OCI-LY3 (cell line): ENCODE results near the gene NOTCH3.

ENCODE experiments used
- H2AFZ ChIP-seq: fragments of 200-600, 300-600 bp; shearing (Covaris generic); 2 replicates; pipeline ENCODE4 v1.6.0; 2014; ENCODE audit warnings: antibody characterized with exemption, low read depth, low read length
- H3K27ac ChIP-seq: fragments of 200-600, 300-600 bp; sonication (generic); 2 replicates; pipeline ENCODE4 v1.5.1; 2014; ENCODE audit warnings: mild to moderate bottlenecking, low read length, moderate library complexity, mixed read lengths
- H3K27me3 ChIP-seq: fragments of 200-600, 300-600 bp; sonication (generic); 2 replicates; pipeline ENCODE4 v1.6.1; 2014; ENCODE audit warnings: low read depth, low read length, mixed read lengths
- H3K36me3 ChIP-seq: fragments of 200-600, 300-600 bp; sonication (generic); replicated peaks from 2 replicates; pipeline ENCODE3; 2014; ENCODE audit warnings: low read depth, low read length, mixed read lengths
- H3K4me1 ChIP-seq: fragments of 300-600, 200-600 bp; sonication (generic); 2 replicates; pipeline ENCODE4 v1.6.1; 2014; ENCODE audit warnings: low read length, mixed read lengths
- H3K4me2 ChIP-seq: fragments of 200-600, 300-600 bp; sonication (generic); 2 replicates; pipeline ENCODE4 v1.6.1; 2014; ENCODE audit warnings: low read length, mixed read lengths
- H3K4me3 ChIP-seq: fragments of 300-600, 200-600 bp; sonication (generic); 2 replicates; pipeline ENCODE4 v1.5.1; 2014; ENCODE audit warnings: antibody characterized with exemption, mild to moderate bottlenecking, low read length, moderate library complexity
- H3K79me2 ChIP-seq: fragments of 300-600, 200-600 bp; shearing (Covaris generic); 2 replicates; pipeline ENCODE4 v1.6.1; 2014; ENCODE audit warnings: mild to moderate bottlenecking, low read length, mixed read lengths
- H3K9ac ChIP-seq: fragments of 300-600, 200-600 bp; shearing (Covaris generic); 2 replicates; pipeline ENCODE4 v1.6.0; 2014; ENCODE audit warnings: mild to moderate bottlenecking, low read length, moderate library complexity
- H3K9me3 ChIP-seq: fragments of 200-600, 300-600 bp; shearing (Covaris generic); 2 replicates; pipeline ENCODE4 v1.6.1; 2014; ENCODE audit warnings: low read length, mixed read lengths; ENCODE audit not compliant: insufficient read depth
- H4K20me1 ChIP-seq: fragments of 200-600, 300-600 bp; sonication (generic); 2 replicates; pipeline ENCODE4 v1.6.1; 2016; ENCODE audit warnings: low read length, mixed read lengths; ENCODE audit not compliant: insufficient read depth
- CTCF ChIP-seq: fragments of 200-600, 300-600 bp; sonication (generic); IDR thresholded peaks from 2 replicates; pipeline ENCODE4 v1.5.1; 2014; ENCODE audit warnings: antibody characterized with exemption, low read length, low read depth
- EZH2phosphoT487 ChIP-seq: fragments of 200-600 bp; shearing (Covaris generic); IDR thresholded peaks from 2 replicates; pipeline ENCODE4 v1.6.1; 2018; ENCODE audit warnings: antibody characterized with exemption, mixed run types, low read depth

The NOTCH3 gene

GRCh38 chr19:15126131-15126910, 74.5 kb downstream of the NOTCH3 start:
- Histone ChIP-seq H3K79me2 (peaks cover 20% of the 10 kb centered on the region), H3K9me3 (no peaks in the 10 kb centered on the region), H3K4me3 (peak overlapping the region; percentile 67), H3K27me3 (no peaks in the 10 kb centered on the region), H3K4me1 (peaks cover 12% of the 10 kb centered on the region), H3K27ac (no peak overlapping the region), H3K4me2 (peak overlapping the region; percentile 65), H3K9ac (peak overlapping the region; percentile 52), H3K36me3 (peaks cover 8% of the 10 kb centered on the region), H4K20me1 (no peaks in the 10 kb centered on the region), H2AFZ (no peak overlapping the region)
- no peak for TF ChIP-seq CTCF

- peak overlapping the region; percentile 82 for H3K9ac ChIP-seq
- peaks cover 12% of the 10 kb centered on the region for H3K4me1 ChIP-seq
- H3K36me3 ChIP-seq, result peaks cover 9% of the 10 kb centered on the region
- peaks cover 20% of the 10 kb centered on the region for H3K79me2 ChIP-seq
- no peaks in the 10 kb centered on the region for H4K20me1 ChIP-seq
- H2AFZ ChIP-seq, result peak overlapping the region; percentile 75
- TF ChIP-seq EZH2phosphoT487 (no peak), CTCF (no peak)
- H3K9me3 ChIP-seq, result no peaks in the 10 kb centered on the region
- H3K4me2 ChIP-seq, result peak overlapping the region; percentile 79
- peak overlapping the region; percentile 83 for H3K4me3 ChIP-seq
- H3K27me3 ChIP-seq, result no peaks in the 10 kb centered on the region
- H3K27ac ChIP-seq, result peak overlapping the region; percentile 63
These were observed 75.3 kb downstream of the NOTCH3 start for GRCh38 chr19:15125232-15126067.

- Histone ChIP-seq H4K20me1 (no peaks in the 10 kb centered on the region), H3K27ac (peak overlapping the region; percentile 63), H2AFZ (peak overlapping the region; percentile 75), H3K4me1 (peaks cover 12% of the 10 kb centered on the region), H3K79me2 (peaks cover 20% of the 10 kb centered on the region), H3K4me3 (peak overlapping the region; percentile 83), H3K4me2 (peak overlapping the region; percentile 79), H3K9ac (peak overlapping the region; percentile 82), H3K36me3 (peaks cover 16% of the 10 kb centered on the region), H3K27me3 (no peaks in the 10 kb centered on the region), H3K9me3 (no peaks in the 10 kb centered on the region)
- TF ChIP-seq EZH2phosphoT487 (no peak), CTCF (no peak)
These were observed 76.1 kb downstream of the NOTCH3 start for GRCh38 chr19:15124572-15125231.

DNA sequence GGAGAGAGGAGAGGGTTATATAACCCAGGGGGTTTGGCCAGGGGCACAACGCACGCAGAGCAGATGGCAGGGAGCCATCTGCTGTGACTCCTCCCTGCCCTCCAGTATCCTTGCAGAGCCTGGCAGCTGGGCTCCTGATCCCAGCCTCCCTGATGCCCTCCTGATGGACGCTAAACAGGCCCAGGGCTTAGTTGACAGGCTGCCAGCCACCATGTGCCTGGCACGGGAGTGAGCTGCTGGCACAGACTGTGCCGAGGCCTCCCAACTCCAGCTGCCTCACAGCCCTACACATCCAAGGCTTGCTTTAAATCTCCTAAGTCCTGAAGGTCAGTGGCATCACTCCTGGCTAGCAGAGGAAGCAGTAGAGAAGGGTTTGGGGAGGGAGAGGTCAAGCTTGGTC, 76.9 kb downstream of the NOTCH3 start:
- H3K9ac ChIP-seq, result peak overlapping the region; percentile 82
- H3K9me3 ChIP-seq, result no peaks in the 10 kb centered on the region
- H3K36me3 ChIP-seq, result peaks cover 21% of the 10 kb centered on the region
- no peak overlapping the region for H3K27ac ChIP-seq
- H3K27me3 ChIP-seq, result no peaks in the 10 kb centered on the region
- TF ChIP-seq EZH2phosphoT487, result no peak
- TF ChIP-seq CTCF, result no peak
- H4K20me1 ChIP-seq, result no peaks in the 10 kb centered on the region
- peak overlapping the region; percentile 79 for H3K4me2 ChIP-seq
- no peak overlapping the region for H2AFZ ChIP-seq
- peak overlapping the region; percentile 83 for H3K4me3 ChIP-seq
- H3K4me1 ChIP-seq, result peaks cover 12% of the 10 kb centered on the region
- H3K79me2 ChIP-seq, result peaks cover 20% of the 10 kb centered on the region
